Stimulated activated CD8-positive, alpha-beta memory T cell treated with anti-CD3 and anti-CD28 coated beads, Interleukin-2, amount 100 ng/mL, for 48 hours (primary cell): ENCODE data around the gene DHX32.
"Not testable (repeated sequence)": the region's sequence is repeated elsewhere in the genome, so short reads cannot be mapped to it uniquely, and the experiment has no call there.

Source experiments
- DNase-seq, 2 donors: peaks; one replicate each; pipeline ENCODE4 v3.0.0-alpha.2; 2020; ENCODE audit warnings: low read depth in 2 of 2

Gene DHX32

GRCh38 chr10:125896088-125896934, 15.2 kb upstream of the DHX32 start, which contains the start of gene FANK1:
Gene FANK1, plus strand, starts transcription at chr10:125896564. Its CDS starts 79 bp downstream, at chr10:125896643.
- peak; percentile 60 to 75 for DNase-seq

- DNase-seq: peak; percentile 14 to 47
These were observed 14.3 kb upstream of the DHX32 start for GRCh38 chr10:125895130-125896087.

DNA sequence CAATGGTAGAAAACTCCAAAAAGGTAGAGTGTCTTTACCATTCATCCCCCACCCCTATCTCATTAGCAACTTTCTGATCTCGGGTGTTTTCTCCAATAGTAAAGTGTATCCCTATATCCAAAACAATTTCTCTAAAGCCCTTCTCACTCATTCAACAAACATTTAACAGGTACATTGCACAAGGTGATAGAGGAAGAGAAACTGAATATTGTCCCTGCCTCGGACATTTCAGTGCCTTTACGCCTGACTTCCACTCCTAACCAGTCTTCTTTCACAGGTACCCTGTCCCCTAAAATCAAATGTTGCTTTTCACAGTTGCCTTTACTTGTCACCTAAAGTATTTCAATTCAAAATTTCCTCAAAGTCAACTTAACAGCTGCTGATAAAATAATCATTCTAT, 13.1 kb upstream of the DHX32 start:
- DNase-seq: not testable (repeated sequence)

DNA sequence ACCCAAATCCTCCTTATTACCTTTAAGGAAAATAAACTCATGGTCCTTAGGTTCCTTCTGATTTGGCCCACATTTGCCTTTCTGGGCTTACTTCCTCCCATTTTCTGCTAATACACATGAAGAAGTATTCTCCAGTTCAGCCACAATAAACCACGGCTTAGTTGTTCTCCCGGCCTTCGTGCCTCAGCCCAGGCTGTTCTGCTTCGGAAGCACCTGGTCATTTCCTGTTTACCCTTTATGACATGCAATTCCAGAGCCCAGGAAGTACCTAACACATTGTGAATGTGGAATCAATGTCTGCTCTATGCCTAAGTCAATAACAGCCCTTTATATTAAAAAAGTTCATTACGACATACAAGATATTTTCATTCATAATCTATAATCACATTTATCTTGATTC, 11.3 kb upstream of the DHX32 start:
- DNase-seq: not testable (repeated sequence)

DNA sequence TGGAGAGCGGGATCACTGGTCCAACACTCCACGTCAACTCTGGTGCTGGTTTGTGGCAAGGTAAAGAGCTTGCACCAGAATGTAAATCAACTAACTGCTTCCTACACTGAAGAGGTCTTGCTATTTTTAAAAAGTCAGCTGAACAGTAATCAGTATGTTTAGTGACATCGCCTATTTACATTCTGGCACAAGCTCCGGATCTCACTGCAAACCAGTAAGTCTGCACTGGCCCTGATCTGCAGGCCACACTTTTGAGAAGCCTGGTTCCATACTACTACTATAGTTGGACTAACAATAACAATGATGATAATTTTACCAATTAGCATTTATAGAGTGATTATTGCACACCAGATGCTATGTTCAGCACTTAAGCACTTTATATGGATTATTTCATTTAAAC, 8.3 kb upstream of the DHX32 start:
- not testable (repeated sequence) for DNase-seq

DNA sequence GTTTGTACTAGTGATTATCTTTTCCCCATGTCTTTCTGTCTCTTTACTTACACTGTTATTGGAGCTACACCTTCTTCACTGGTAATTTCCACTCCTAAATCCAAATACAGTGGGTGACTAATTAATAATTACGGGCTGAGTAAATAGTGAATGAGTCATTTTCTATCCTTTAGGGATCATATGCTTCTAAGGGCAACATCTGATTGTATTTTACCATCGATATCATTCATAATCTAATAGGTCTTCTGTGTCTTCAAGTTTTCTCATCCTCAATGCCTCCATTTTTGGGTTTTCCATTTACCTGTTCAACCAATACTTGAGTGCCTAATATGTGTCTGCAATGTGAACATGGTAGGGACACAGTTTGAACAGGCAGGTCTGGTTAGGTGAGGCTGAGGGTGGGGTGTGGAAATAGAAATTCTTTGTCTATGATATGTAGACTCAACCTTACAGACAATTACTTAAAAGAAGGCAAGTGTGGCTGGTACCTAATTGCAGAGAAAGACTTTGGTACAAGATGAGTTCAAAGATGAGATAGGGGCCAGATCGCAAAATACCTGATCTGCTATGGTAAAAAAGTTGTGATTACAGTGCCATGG, 5.9 kb upstream of the DHX32 start:
- DNase-seq: no peak

DNA sequence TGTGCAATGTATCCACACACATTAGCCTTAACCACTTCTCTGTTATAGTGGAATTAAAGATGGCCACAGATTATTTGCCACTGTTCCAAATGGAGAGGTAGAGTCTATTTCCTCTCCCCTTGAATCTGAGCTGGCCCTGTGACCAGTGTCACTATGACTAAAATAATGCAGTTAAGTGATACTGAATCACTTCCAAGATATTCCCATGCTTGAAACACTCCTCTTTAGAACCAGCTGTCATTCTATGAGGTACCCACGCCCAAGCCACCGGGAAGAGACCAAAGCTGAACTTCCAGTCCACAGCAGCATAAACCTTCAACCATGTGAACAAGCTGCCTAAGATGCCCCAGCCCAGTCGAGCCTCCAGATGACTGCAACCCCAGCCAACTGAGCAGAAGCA, 2.1 kb upstream of the DHX32 start:
- no peak for DNase-seq

DNA sequence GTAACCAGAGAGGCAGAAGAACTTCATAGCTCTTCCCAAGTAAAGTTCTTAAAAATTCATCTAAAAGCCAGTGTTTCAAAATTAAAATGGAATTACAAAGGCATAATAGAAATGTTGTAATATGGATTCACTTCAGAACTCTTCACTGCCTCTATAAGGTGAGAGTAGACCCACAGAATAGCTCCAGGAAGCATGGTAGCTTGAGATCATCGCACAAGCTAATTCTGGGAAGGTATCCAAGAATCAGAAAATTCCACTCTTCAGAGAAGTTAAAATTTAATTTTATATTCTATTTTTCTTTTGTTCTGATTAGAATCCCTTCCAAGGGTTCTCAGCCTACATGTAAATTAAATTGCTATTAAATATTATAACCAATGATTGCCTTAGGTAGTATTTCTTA, 1.5 kb upstream of the DHX32 start:
- DNase-seq: no peak

DNA sequence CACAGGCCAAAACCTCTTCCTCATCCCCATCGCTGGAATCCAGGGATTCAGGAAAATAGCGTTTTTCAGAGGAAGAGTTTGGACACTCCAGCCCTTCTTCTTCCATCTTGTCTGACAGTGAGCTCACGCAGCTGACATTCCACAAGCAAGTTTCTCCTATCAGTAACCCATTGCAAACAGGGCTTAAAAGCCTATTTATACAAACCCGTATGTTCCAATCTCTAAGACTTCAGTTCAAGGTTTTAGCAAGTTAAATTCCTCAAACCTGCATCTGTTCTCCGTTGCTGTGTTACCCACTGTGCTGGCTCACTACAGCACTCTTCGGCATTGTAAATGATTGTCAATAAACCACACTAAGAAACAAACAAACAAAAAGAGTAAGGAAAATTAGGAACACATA, 373 bp downstream of the DHX32 start:
- DNase-seq: no peak

- no peak for DNase-seq
These were observed 1.9 kb downstream of the DHX32 start for GRCh38 chr10:125878957-125879835.

- no peak for DNase-seq
These were observed 9.8 kb downstream of the DHX32 start for GRCh38 chr10:125871338-125871737.

- no peak for DNase-seq
These were observed 12.6 kb downstream of the DHX32 start for GRCh38 chr10:125868372-125868975.

GRCh38 chr10:125866421-125867029, 14.6 kb downstream of the DHX32 start:
- no peak for DNase-seq

- no peak for DNase-seq
These were observed 16.0 kb downstream of the DHX32 start for GRCh38 chr10:125865120-125865519.

- DNase-seq: no peak
These were observed 21.8 kb downstream of the DHX32 start for GRCh38 chr10:125859128-125859817.

DNA sequence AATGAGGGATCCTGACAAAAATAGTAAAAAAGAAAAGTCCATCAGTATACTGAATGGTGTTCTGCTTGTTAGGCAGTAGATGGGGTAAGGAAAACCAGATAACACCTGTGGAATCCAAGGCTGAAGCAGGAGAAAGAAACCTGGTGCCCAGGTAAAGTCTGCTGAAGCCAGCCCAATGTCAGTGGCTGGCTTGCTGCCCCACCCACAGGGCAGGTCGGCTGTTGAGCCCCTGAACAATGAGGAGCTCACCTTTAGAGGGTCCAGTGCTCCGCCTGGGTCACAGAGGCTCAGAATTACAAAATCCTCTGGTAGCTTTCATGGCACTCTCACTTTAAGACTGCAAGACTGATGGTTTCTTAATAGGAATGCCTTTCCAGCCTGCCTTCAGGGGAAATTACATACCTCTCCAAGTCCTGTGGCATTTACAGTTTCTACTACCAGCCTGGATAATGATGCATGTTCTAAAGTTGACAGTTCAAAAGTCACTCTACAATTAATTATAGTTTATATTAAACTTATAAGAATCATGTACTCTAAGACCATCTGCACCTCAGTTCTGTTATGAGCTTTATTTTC, 23.8 kb downstream of the DHX32 start:
- no peak for DNase-seq

- no peak for DNase-seq
These were observed 28.6 kb downstream of the DHX32 start for GRCh38 chr10:125852487-125852886.

- DNase-seq: no peak
These were observed 30.0 kb downstream of the DHX32 start for GRCh38 chr10:125850766-125851731.
